ENCODE measurements around the gene TPD52L2. TPM values are rescaled to one million over a fixed set of nuclear protein-coding genes. Genes with fewer than 3 reads are reported as not detected.
"Not testable (repeated sequence)": the region's sequence is repeated elsewhere in the genome, so short reads cannot be mapped to it uniquely, and the experiment has no call there.

TPD52L2 gene
- total and polyA plus RNA-seq, 3 donors from 2014 or later = 89.9 to 132 (median 100) TPM

GRCh38 chr20:63911176-63911575 lies 46.1 kb downstream of the TPD52L2 start:
- 38 to 59% methylated on average over 12 of the region's 12 CpGs for WGBS, 2 donors
- TF ChIP-seq CTCF (IDR thresholded peaks at IDR 0.05) (no peak), POLR2A (IDR thresholded peaks at IDR 0.05) (no peak)
- no peak overlapping the region for H3K4me3 ChIP-seq
- H3K27ac ChIP-seq = no peak overlapping the region
- no peaks in the 10 kb centered on the region for H3K27me3 ChIP-seq
- no peaks in the 10 kb centered on the region for H3K9me3 ChIP-seq
- no peak for DNase-seq
- H3K36me3 ChIP-seq (ENCODE audit: low read depth, missing control alignments) = no peaks in the 10 kb centered on the region
- intact Hi-C loops (cut with DNase I; ENCODE audit: low total_unique reads) = no loop called here
- peaks cover 8% of the 10 kb centered on the region for H3K4me1 ChIP-seq

- Histone ChIP-seq H3K27me3 (no peaks in the 10 kb centered on the region), H3K9me3 (no peaks in the 10 kb centered on the region), H3K27ac (no peak overlapping the region), H3K4me3 (no peak overlapping the region), H3K4me1 (peaks cover 8% of the 10 kb centered on the region), H3K36me3 (ENCODE audit: low read depth, missing control alignments) (no peaks in the 10 kb centered on the region)
- DNase-seq = no peak
- intact Hi-C loops (cut with DNase I; ENCODE audit: low total_unique reads) = no loop called here
- WGBS, 2 donors = 96 to 98% methylated on average over 11 to 12 of the region's 12 CpGs
- TF ChIP-seq POLR2A (IDR thresholded peaks at IDR 0.05) (no peak), CTCF (IDR thresholded peaks at IDR 0.05) (no peak)
Observed at GRCh38 chr20:63913768-63914167, 48.7 kb downstream of the TPD52L2 start.

- TF ChIP-seq POLR2A (IDR thresholded peaks at IDR 0.05) (no peak), CTCF (IDR thresholded peaks at IDR 0.05) (no peak)
- Histone ChIP-seq H3K27me3 (no peaks in the 10 kb centered on the region), H3K4me3 (no peak overlapping the region), H3K27ac (peak overlapping the region; percentile 18 to 33), H3K36me3 (ENCODE audit: low read depth, missing control alignments) (no peaks in the 10 kb centered on the region), H3K4me1 (peaks cover 8% of the 10 kb centered on the region), H3K9me3 (no peaks in the 10 kb centered on the region)
- intact Hi-C loops (cut with DNase I; ENCODE audit: low total_unique reads) = no loop called here
- 63 to 81% methylated on average over 6 of the region's 6 CpGs for WGBS, 2 donors
- DNase-seq = peak; percentile 84
Observed at GRCh38 chr20:63915471-63915870, 50.4 kb downstream of the TPD52L2 start.

GRCh38 chr20:63916371-63916939 lies 51.4 kb downstream of the TPD52L2 start:
- H3K4me3 ChIP-seq; DNase-seq; intact Hi-C loops (cut with DNase I; ENCODE audit: low total_unique reads); H3K36me3 ChIP-seq (ENCODE audit: low read depth, missing control alignments); H3K27me3 ChIP-seq; H3K4me1 ChIP-seq; H3K9me3 ChIP-seq: not testable (repeated sequence)
- WGBS, 2 donors = 80 to 92% methylated on average over 8 of the region's 8 CpGs
- H3K27ac ChIP-seq = peak overlapping the region in 1 of 2 donors; percentile 18

- no peaks in the 10 kb centered on the region for H3K27me3 ChIP-seq
- intact Hi-C loops (cut with DNase I; ENCODE audit: low total_unique reads) = no loop called here
- no peak for DNase-seq
- TF ChIP-seq CTCF (IDR thresholded peaks at IDR 0.05) = no peak
- TF ChIP-seq POLR2A (IDR thresholded peaks at IDR 0.05) = no peak
- no peak overlapping the region for H3K27ac ChIP-seq
- no peaks in the 10 kb centered on the region for H3K36me3 ChIP-seq (ENCODE audit: low read depth, missing control alignments)
- no peaks in the 10 kb centered on the region for H3K9me3 ChIP-seq
- peaks cover 8% of the 10 kb centered on the region for H3K4me1 ChIP-seq
- H3K4me3 ChIP-seq = no peak overlapping the region
- 89 to 92% methylated on average over 11 of the region's 11 CpGs for WGBS, 2 donors
Observed at GRCh38 chr20:63917811-63918210, 52.7 kb downstream of the TPD52L2 start.

Data from testis (tissue), 3 donors.